Ascending aorta (tissue), 2 donors: ENCODE measurements around the gene SGPL1. TPM values are rescaled to one million over a fixed set of nuclear protein-coding genes. Genes with fewer than 3 reads are reported as not detected.

Experiments
- DNase-seq, 2 donors: peaks; one replicate each; pipeline ENCODE4 v3.0.0-alpha.2; 2019; ENCODE audit warnings: low spot score in 2 of 2
- H3K27ac ChIP-seq, 2 donors: fragments of 200-600 bp; sonication (generic); one replicate each; pipeline ENCODE4 v1.5.1; 2016 to 2017; ENCODE audit warnings: mild to moderate bottlenecking in 1 of 2
- H3K27me3 ChIP-seq: fragments of 200-600 bp; sonication (generic); one replicate; pipeline ENCODE4 v1.5.1; 2017
- H3K36me3 ChIP-seq, 2 donors: fragments of 200-600 bp; sonication (generic); one replicate each; pipeline ENCODE4 v1.5.1; 2016
- H3K4me1 ChIP-seq, 2 donors: fragments of 200-600 bp; sonication (generic); one replicate each; pipeline ENCODE4 v1.5.1; 2016 to 2017; ENCODE audit warnings: mild to moderate bottlenecking in 1 of 2
- H3K4me3 ChIP-seq, 2 donors: fragments of 200-600 bp; sonication (generic); one replicate each; pipeline ENCODE4 v1.5.1; 2016 to 2017; ENCODE audit warnings: mild to moderate bottlenecking in 1 of 2
- H3K9me3 ChIP-seq, 2 donors: fragments of 200-600 bp; sonication (generic); one replicate each; pipeline ENCODE4 v1.5.1; 2016
- CTCF ChIP-seq, 3 experiments: fragments of 200-600 bp in 2 of 3; fragments of 450-650 bp in 1 of 3; sonication (generic) in 2 of 3; IDR thresholded peaks; one replicate each; pipeline ENCODE4 v1.5.1; 2016 to 2019; ENCODE audit warnings: antibody characterized with exemption in 3 of 3, mild to moderate bottlenecking in 1 of 3, moderate library complexity in 1 of 3
- intact Hi-C: fragments of 100-400 bp; cut with DNase I; formaldehyde crosslinking; loops from one replicate; pipeline ENCODE4 v1.15.1; 2023
- total RNA-seq: library from RNA; depleted of rRNA; stranded (reverse); fragments of >200 nt; gene quantifications from one replicate; pipeline ENCODE4 v1.1.0, GENCODE V29; 2016

The SGPL1 gene
- total RNA-seq, 1 donor from 2014 or later = 6.2 TPM

- no peaks in the 10 kb centered on the region for H3K4me1 ChIP-seq
- H3K4me3 ChIP-seq = no peak overlapping the region
- intact Hi-C loops = loop anchor here (2.0 kb wide), 1 partner anchor 45 kb away; no protein-coding TSS in a partner anchor
- peak in 1 of 2 donors; percentile 22 for DNase-seq
- H3K27ac ChIP-seq = no peak overlapping the region
- no peaks in the 10 kb centered on the region for H3K27me3 ChIP-seq
- H3K9me3 ChIP-seq = no peaks in the 10 kb centered on the region
- TF ChIP-seq CTCF (IDR thresholded peaks at IDR 0.05) = no peak
- no peaks in the 10 kb centered on the region for H3K36me3 ChIP-seq
Measured at GRCh38 chr10:70795613-70796012, 20.1 kb upstream of the SGPL1 start.

DNA sequence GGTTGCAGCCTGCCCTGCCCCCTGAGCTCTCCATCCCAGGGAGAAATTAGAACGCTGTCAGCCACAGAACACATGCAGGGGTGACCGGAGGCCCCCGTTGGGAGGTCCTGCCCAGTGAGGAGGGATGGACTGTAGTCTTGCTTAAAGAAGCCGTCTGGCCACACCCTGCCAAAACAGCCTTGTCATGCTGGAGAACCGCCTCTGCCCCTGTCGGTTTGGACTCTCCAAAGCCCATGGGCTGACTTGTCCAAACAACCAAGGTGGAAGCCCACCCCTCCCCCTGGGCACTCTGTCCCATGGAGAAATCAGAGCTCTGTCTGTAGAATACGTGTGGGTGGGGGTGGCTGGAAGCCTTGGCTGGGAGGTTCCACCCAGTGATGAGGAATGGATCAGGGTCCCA, 17.9 kb upstream of the SGPL1 start:
- intact Hi-C loops = loop anchor here (2.0 kb wide), 1 partner anchor 47 kb away; no protein-coding TSS in a partner anchor
- peak in 1 of 2 donors; percentile 50 for DNase-seq

GRCh38 chr10:70799124-70799523, 16.6 kb upstream of the SGPL1 start:
- Histone ChIP-seq H3K27me3 (no peaks in the 10 kb centered on the region), H3K4me1 (no peaks in the 10 kb centered on the region), H3K36me3 (no peaks in the 10 kb centered on the region), H3K27ac (no peak overlapping the region), H3K4me3 (no peak overlapping the region), H3K9me3 (no peaks in the 10 kb centered on the region)
- no peak for DNase-seq
- TF ChIP-seq CTCF (IDR thresholded peaks at IDR 0.05) = no peak
- intact Hi-C loops = no loop called here

More for the DNA sequence above, 17.9 kb upstream of the SGPL1 start:
- Histone ChIP-seq H3K27ac (no peak overlapping the region), H3K4me1 (no peaks in the 10 kb centered on the region), H3K27me3 (no peaks in the 10 kb centered on the region), H3K9me3 (no peaks in the 10 kb centered on the region), H3K4me3 (no peak overlapping the region), H3K36me3 (no peaks in the 10 kb centered on the region)
- no peak for TF ChIP-seq CTCF (IDR thresholded peaks at IDR 0.05)

- no peak overlapping the region for H3K4me3 ChIP-seq
- no peak for DNase-seq
- TF ChIP-seq CTCF (IDR thresholded peaks at IDR 0.05) = no peak
- no peaks in the 10 kb centered on the region for H3K9me3 ChIP-seq
- no peaks in the 10 kb centered on the region for H3K4me1 ChIP-seq
- H3K27ac ChIP-seq = no peak overlapping the region
- H3K36me3 ChIP-seq = no peaks in the 10 kb centered on the region
- H3K27me3 ChIP-seq = no peaks in the 10 kb centered on the region
- intact Hi-C loops = no loop called here
Measured at GRCh38 chr10:70801854-70802253, 13.9 kb upstream of the SGPL1 start.

- H3K36me3 ChIP-seq = no peaks in the 10 kb centered on the region
- no peaks in the 10 kb centered on the region for H3K9me3 ChIP-seq
- no peaks in the 10 kb centered on the region for H3K4me1 ChIP-seq
- no peak for TF ChIP-seq CTCF (IDR thresholded peaks at IDR 0.05)
- no peak overlapping the region for H3K27ac ChIP-seq
- intact Hi-C loops = no loop called here
- H3K4me3 ChIP-seq = no peak overlapping the region
- no peak for DNase-seq
- H3K27me3 ChIP-seq = no peaks in the 10 kb centered on the region
Measured at GRCh38 chr10:70803775-70804420, 11.8 kb upstream of the SGPL1 start.
